GM23338 (cell line): ENCODE measurements around the gene DNAH6. TPM values are rescaled to one million over a fixed set of nuclear protein-coding genes. Genes with fewer than 3 reads are reported as not detected.

Experiments
- ATAC-seq: fragments of 200-7000 bp; cut with Tn5 transposase; 3 replicates; pipeline ENCODE4 v1.9.1; 2020
- DNase-seq: peaks from one replicate; pipeline ENCODE4 v3.0.0-alpha.2; 2015; ENCODE audit warnings: low spot score
- H2AFZ ChIP-seq: fragments of 200-600 bp; sonication (generic); 2 replicates; pipeline ENCODE4 v1.8.0; 2016; ENCODE audit warnings: antibody characterized with exemption, mild to moderate bottlenecking, moderate library complexity
- H3F3A ChIP-seq: fragments of 200-600 bp; sonication (generic); replicated peaks from 2 replicates; pipeline ENCODE4 v1.8.0; 2017; ENCODE audit warnings: antibody characterized with exemption, mixed run types, low read depth
- H3K27ac ChIP-seq: fragments of 200-600 bp; sonication (generic); 2 replicates; pipeline ENCODE4 v1.6.1; 2016; ENCODE audit warnings: low read depth
- H3K27me3 ChIP-seq: fragments of 200-600 bp; sonication (generic); 2 replicates; pipeline ENCODE4 v1.8.0; 2016; ENCODE audit warnings: mild to moderate bottlenecking, mixed run types, moderate library complexity; ENCODE audit not compliant: insufficient read depth
- H3K36me3 ChIP-seq: fragments of 200-600 bp; sonication (generic); 2 replicates; pipeline ENCODE4 v1.8.0; 2016; ENCODE audit warnings: mild to moderate bottlenecking; ENCODE audit not compliant: insufficient read depth
- H3K4me1 ChIP-seq: fragments of 200-600 bp; sonication (generic); 2 replicates; pipeline ENCODE4 v1.8.0; 2016; ENCODE audit warnings: mild to moderate bottlenecking, moderate library complexity; ENCODE audit not compliant: insufficient read depth
- H3K4me2 ChIP-seq: fragments of 200-600 bp; sonication (generic); 2 replicates; pipeline ENCODE4 v1.7.1; 2017; ENCODE audit warnings: mixed run types
- H3K4me3 ChIP-seq: fragments of 200-600 bp; sonication (generic); 2 replicates; pipeline ENCODE4 v1.6.1; 2016; ENCODE audit warnings: mixed run types
- H3K79me2 ChIP-seq: fragments of 200-600 bp; sonication (generic); replicated peaks from 2 replicates; pipeline ENCODE4 v1.8.0; 2017; ENCODE audit warnings: mild to moderate bottlenecking; ENCODE audit not compliant: insufficient read depth
- H3K9me2 ChIP-seq: fragments of 200-600 bp; sonication (generic); 2 replicates; pipeline ENCODE4 v1.8.0; 2017; ENCODE audit not compliant: insufficient read depth
- H4K20me1 ChIP-seq: fragments of 200-600 bp; sonication (generic); replicated peaks from 2 replicates; pipeline ENCODE4 v1.8.0; 2017; ENCODE audit warnings: mild to moderate bottlenecking; ENCODE audit not compliant: insufficient read depth
- H3K27ac Mint-ChIP-seq: 2 replicates; pipeline ENCODE4 v1.8.0; 2020; ENCODE audit warnings: inconsistent platforms, mild to moderate bottlenecking, moderate library complexity, mixed read lengths
- H3K27me3 Mint-ChIP-seq: 3 replicates; pipeline ENCODE4 v1.8.0; 2022; ENCODE audit warnings: low read depth, mild to moderate bottlenecking, moderate library complexity, mixed read lengths, inconsistent platforms; ENCODE audit not compliant: insufficient read depth, poor library complexity
- H3K36me3 Mint-ChIP-seq: 3 replicates; pipeline ENCODE4 v1.8.0; 2021; ENCODE audit warnings: low read depth, mild to moderate bottlenecking, inconsistent platforms, moderate library complexity, mixed read lengths
- H3K4me1 Mint-ChIP-seq: 3 replicates; pipeline ENCODE4 v1.8.0; 2020; ENCODE audit warnings: mild to moderate bottlenecking, inconsistent platforms, mixed read lengths
- H3K4me3 Mint-ChIP-seq: 3 replicates; pipeline ENCODE4 v1.8.0; 2021; ENCODE audit warnings: moderate library complexity, mild to moderate bottlenecking, inconsistent platforms, mixed read lengths
- H3K9me3 Mint-ChIP-seq: 3 replicates; pipeline ENCODE4 v1.8.0; 2020; ENCODE audit warnings: moderate library complexity, mild to moderate bottlenecking, inconsistent platforms, mixed read lengths
- CREB1 ChIP-seq: fragments of 250-450 bp; sonication (Bioruptor Pico); IDR thresholded peaks from 2 replicates; pipeline ENCODE4 v1.5.0; 2020; ENCODE audit warnings: low read depth, mild to moderate bottlenecking, moderate library complexity
- EZH2 ChIP-seq: fragments of 200-600 bp; sonication (generic); IDR thresholded peaks from one replicate; pipeline ENCODE4 v1.8.0; 2017; ENCODE audit warnings: antibody characterized with exemption, mild to moderate bottlenecking, low read depth; ENCODE audit not compliant: unreplicated experiment
- EZH2phosphoT487 ChIP-seq: fragments of 200-600 bp; sonication (generic); IDR thresholded peaks from one replicate; pipeline ENCODE4 v1.8.1; 2018; ENCODE audit warnings: antibody characterized with exemption; ENCODE audit not compliant: unreplicated experiment
- JUNB ChIP-seq: IDR thresholded peaks from one replicate; pipeline ENCODE4 v1.6.1; 2016; ENCODE audit warnings: antibody characterized with exemption; ENCODE audit not compliant: unreplicated experiment
- POLR2AphosphoS5 ChIP-seq: IDR thresholded peaks from 2 replicates; pipeline ENCODE4 v1.6.1; 2016; ENCODE audit warnings: antibody characterized with exemption, low read depth
- ZNF114 ChIP-seq: fragments of 250-450 bp; sonication (Bioruptor Pico); IDR thresholded peaks from 2 replicates; pipeline ENCODE4 v1.5.0; 2020; ENCODE audit warnings: mild to moderate bottlenecking, moderate library complexity
- ZNF331 ChIP-seq: fragments of 250-450 bp; sonication (Bioruptor Pico); IDR thresholded peaks from 2 replicates; pipeline ENCODE4 v1.5.0; 2020; ENCODE audit warnings: low read depth, mild to moderate bottlenecking, moderate library complexity
- polyA plus RNA-seq: library from polyadenylated mRNA; unstranded; fragments of >200 nt; fragmentation: Nextera tagmentation; extraction: Ambion mirVana; gene quantifications from 2 replicates; pipeline ENCODE4 v1.2.1, GENCODE V29; 2016
- total RNA-seq: library from RNA; depleted of rRNA; stranded (reverse); fragments of >200 nt; shearing (Covaris generic); gene quantifications from 2 replicates; pipeline ENCODE4 v1.2.3, GENCODE V29; 2014
- TF ChIP-seq, protein P1 (sequence below): IDR thresholded peaks from 2 replicates; pipeline ENCODE4 v1.6.1; 2016; ENCODE audit warnings: antibody characterized with exemption
- TF ChIP-seq, protein P2 (sequence below): fragments of 250-450 bp; sonication (Bioruptor Pico); IDR thresholded peaks from 2 replicates; pipeline ENCODE4 v1.5.0; 2020; ENCODE audit warnings: mild to moderate bottlenecking, moderate library complexity
- TF ChIP-seq, protein P3 (sequence below), 2 experiments: fragments of 200-600 bp in 1 of 2; sonication (generic) in 1 of 2; conservative IDR thresholded peaks; 2 replicates each; pipeline versions ENCODE4 v1.5.1 to v1.6.1; 2016 to 2017; ENCODE audit warnings: antibody characterized with exemption in 2 of 2, low read depth in 2 of 2, mild to moderate bottlenecking in 2 of 2, moderate library complexity in 1 of 2
- TF ChIP-seq, protein P4 (sequence below): IDR thresholded peaks from one replicate; pipeline ENCODE4 v1.6.1; 2018; ENCODE audit warnings: antibody characterized with exemption; ENCODE audit not compliant: unreplicated experiment

The DNAH6 gene
- total and polyA plus RNA-seq, 2 experiments from 2014 or later: 0.27 to 0.31 TPM

DNA sequence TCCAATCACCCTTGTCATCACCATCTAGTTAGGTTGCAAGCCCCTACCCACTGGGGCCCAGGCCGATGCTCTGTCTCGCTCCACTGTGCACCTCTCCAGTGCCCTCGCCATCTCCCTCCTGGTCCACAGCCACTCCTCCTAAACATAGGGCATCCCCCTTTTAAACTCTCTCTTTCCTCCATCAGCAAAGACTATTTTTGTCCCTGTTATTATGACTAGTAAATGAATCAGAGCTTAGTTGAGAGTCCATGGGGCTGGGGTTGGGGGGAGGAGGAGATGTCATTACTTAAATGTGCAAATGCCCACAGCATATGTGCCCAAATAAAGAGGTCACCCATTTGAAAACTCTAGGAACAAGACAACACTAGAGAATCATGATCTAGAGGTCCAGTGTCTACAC lies 197.1 kb downstream of the DNAH6 start:
- H3K27me3 Mint-ChIP-seq: peaks cover under 1% of the 10 kb centered on the region
- DNase-seq (no peak), ATAC-seq (no peak)
- Histone ChIP-seq H3K27ac (no peak overlapping the region), H3K27me3 (no peaks in the 10 kb centered on the region), H4K20me1 (no peaks in the 10 kb centered on the region), H3K4me1 (no peaks in the 10 kb centered on the region), H3F3A (no peaks in the 10 kb centered on the region), H3K4me2 (no peak overlapping the region), H3K4me3 (no peak overlapping the region), H3K9me2 (no peaks in the 10 kb centered on the region), H3K36me3 (no peaks in the 10 kb centered on the region), H2AFZ (no peak overlapping the region), H3K79me2 (no peaks in the 10 kb centered on the region)
- no peak overlapping the region for H3K27ac Mint-ChIP-seq
- no peaks in the 10 kb centered on the region for H3K4me1 Mint-ChIP-seq
- no peaks in the 10 kb centered on the region; the same call in 2 of the 3 replicates for H3K9me3 Mint-ChIP-seq
- H3K36me3 Mint-ChIP-seq: no peaks in the 10 kb centered on the region
- no peak for TF ChIP-seq JUNB
- TF ChIP-seq, protein P1, sequence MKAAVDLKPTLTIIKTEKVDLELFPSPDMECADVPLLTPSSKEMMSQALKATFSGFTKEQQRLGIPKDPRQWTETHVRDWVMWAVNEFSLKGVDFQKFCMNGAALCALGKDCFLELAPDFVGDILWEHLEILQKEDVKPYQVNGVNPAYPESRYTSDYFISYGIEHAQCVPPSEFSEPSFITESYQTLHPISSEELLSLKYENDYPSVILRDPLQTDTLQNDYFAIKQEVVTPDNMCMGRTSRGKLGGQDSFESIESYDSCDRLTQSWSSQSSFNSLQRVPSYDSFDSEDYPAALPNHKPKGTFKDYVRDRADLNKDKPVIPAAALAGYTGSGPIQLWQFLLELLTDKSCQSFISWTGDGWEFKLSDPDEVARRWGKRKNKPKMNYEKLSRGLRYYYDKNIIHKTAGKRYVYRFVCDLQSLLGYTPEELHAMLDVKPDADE: no peak
- TF ChIP-seq, protein P2, sequence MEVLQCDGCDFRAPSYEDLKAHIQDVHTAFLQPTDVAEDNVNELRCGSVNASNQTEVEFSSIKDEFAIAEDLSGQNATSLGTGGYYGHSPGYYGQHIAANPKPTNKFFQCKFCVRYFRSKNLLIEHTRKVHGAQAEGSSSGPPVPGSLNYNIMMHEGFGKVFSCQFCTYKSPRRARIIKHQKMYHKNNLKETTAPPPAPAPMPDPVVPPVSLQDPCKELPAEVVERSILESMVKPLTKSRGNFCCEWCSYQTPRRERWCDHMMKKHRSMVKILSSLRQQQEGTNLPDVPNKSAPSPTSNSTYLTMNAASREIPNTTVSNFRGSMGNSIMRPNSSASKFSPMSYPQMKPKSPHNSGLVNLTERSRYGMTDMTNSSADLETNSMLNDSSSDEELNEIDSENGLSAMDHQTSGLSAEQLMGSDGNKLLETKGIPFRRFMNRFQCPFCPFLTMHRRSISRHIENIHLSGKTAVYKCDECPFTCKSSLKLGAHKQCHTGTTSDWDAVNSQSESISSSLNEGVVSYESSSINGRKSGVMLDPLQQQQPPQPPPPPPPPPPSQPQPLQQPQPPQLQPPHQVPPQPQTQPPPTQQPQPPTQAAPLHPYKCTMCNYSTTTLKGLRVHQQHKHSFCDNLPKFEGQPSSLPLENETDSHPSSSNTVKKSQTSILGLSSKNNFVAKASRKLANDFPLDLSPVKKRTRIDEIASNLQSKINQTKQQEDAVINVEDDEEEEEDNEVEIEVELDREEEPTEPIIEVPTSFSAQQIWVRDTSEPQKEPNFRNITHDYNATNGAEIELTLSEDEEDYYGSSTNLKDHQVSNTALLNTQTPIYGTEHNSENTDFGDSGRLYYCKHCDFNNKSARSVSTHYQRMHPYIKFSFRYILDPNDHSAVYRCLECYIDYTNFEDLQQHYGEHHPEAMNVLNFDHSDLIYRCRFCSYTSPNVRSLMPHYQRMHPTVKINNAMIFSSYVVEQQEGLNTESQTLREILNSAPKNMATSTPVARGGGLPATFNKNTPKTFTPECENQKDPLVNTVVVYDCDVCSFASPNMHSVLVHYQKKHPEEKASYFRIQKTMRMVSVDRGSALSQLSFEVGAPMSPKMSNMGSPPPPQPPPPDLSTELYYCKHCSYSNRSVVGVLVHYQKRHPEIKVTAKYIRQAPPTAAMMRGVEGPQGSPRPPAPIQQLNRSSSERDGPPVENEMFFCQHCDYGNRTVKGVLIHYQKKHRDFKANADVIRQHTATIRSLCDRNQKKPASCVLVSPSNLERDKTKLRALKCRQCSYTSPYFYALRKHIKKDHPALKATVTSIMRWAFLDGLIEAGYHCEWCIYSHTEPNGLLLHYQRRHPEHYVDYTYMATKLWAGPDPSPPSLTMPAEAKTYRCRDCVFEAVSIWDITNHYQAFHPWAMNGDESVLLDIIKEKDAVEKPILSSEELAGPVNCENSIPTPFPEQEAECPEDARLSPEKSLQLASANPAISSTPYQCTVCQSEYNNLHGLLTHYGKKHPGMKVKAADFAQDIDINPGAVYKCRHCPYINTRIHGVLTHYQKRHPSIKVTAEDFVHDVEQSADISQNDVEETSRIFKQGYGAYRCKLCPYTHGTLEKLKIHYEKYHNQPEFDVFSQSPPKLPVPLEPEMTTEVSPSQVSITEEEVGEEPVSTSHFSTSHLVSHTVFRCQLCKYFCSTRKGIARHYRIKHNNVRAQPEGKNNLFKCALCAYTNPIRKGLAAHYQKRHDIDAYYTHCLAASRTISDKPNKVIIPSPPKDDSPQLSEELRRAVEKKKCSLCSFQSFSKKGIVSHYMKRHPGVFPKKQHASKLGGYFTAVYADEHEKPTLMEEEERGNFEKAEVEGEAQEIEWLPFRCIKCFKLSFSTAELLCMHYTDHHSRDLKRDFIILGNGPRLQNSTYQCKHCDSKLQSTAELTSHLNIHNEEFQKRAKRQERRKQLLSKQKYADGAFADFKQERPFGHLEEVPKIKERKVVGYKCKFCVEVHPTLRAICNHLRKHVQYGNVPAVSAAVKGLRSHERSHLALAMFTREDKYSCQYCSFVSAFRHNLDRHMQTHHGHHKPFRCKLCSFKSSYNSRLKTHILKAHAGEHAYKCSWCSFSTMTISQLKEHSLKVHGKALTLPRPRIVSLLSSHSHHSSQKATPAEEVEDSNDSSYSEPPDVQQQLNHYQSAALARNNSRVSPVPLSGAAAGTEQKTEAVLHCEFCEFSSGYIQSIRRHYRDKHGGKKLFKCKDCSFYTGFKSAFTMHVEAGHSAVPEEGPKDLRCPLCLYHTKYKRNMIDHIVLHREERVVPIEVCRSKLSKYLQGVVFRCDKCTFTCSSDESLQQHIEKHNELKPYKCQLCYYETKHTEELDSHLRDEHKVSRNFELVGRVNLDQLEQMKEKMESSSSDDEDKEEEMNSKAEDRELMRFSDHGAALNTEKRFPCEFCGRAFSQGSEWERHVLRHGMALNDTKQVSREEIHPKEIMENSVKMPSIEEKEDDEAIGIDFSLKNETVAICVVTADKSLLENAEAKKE (CRISPR knock-in tag): no peak
- no peak for TF ChIP-seq CREB1 (CRISPR knock-in tag)
- TF ChIP-seq, protein P3, sequence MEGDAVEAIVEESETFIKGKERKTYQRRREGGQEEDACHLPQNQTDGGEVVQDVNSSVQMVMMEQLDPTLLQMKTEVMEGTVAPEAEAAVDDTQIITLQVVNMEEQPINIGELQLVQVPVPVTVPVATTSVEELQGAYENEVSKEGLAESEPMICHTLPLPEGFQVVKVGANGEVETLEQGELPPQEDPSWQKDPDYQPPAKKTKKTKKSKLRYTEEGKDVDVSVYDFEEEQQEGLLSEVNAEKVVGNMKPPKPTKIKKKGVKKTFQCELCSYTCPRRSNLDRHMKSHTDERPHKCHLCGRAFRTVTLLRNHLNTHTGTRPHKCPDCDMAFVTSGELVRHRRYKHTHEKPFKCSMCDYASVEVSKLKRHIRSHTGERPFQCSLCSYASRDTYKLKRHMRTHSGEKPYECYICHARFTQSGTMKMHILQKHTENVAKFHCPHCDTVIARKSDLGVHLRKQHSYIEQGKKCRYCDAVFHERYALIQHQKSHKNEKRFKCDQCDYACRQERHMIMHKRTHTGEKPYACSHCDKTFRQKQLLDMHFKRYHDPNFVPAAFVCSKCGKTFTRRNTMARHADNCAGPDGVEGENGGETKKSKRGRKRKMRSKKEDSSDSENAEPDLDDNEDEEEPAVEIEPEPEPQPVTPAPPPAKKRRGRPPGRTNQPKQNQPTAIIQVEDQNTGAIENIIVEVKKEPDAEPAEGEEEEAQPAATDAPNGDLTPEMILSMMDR (conservative IDR thresholded peaks at IDR 0.05; ENCODE audit: low read depth in 2 of 2): no peak
- TF ChIP-seq, protein P4, sequence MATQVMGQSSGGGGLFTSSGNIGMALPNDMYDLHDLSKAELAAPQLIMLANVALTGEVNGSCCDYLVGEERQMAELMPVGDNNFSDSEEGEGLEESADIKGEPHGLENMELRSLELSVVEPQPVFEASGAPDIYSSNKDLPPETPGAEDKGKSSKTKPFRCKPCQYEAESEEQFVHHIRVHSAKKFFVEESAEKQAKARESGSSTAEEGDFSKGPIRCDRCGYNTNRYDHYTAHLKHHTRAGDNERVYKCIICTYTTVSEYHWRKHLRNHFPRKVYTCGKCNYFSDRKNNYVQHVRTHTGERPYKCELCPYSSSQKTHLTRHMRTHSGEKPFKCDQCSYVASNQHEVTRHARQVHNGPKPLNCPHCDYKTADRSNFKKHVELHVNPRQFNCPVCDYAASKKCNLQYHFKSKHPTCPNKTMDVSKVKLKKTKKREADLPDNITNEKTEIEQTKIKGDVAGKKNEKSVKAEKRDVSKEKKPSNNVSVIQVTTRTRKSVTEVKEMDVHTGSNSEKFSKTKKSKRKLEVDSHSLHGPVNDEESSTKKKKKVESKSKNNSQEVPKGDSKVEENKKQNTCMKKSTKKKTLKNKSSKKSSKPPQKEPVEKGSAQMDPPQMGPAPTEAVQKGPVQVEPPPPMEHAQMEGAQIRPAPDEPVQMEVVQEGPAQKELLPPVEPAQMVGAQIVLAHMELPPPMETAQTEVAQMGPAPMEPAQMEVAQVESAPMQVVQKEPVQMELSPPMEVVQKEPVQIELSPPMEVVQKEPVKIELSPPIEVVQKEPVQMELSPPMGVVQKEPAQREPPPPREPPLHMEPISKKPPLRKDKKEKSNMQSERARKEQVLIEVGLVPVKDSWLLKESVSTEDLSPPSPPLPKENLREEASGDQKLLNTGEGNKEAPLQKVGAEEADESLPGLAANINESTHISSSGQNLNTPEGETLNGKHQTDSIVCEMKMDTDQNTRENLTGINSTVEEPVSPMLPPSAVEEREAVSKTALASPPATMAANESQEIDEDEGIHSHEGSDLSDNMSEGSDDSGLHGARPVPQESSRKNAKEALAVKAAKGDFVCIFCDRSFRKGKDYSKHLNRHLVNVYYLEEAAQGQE: no peak
- TF ChIP-seq EZH2phosphoT487: no peak
- no peak for TF ChIP-seq EZH2
- TF ChIP-seq ZNF114 (CRISPR knock-in tag): no peak
- TF ChIP-seq ZNF331 (CRISPR knock-in tag): no peak
- TF ChIP-seq POLR2AphosphoS5: no peak
- no peak overlapping the region for H3K4me3 Mint-ChIP-seq
